Transverse colon (tissue), 4 donors: ENCODE measurements around the gene HDDC3. TPM values are rescaled to one million over a fixed set of nuclear protein-coding genes. Genes with fewer than 3 reads are reported as not detected.

Source experiments
- DNase-seq: peaks from one replicate; pipeline ENCODE4 v3.0.0-alpha.2; 2019
- H3K27ac ChIP-seq, 4 donors: fragments of 200-600 bp; sonication (generic); 2 replicates each; pipeline ENCODE4 v1.5.1; 2016 to 2018; ENCODE audit warnings: inconsistent platforms in 4 of 4
- H3K27me3 ChIP-seq: fragments of 200-600 bp; sonication (generic); 2 replicates; pipeline ENCODE4 v1.5.1; 2017; ENCODE audit warnings: inconsistent platforms
- H3K36me3 ChIP-seq, 4 donors: fragments of 200-600 bp; sonication (generic); 2 replicates each; pipeline ENCODE4 v1.5.1; 2017 to 2019; ENCODE audit warnings: inconsistent platforms in 4 of 4
- H3K4me1 ChIP-seq, 4 donors: fragments of 200-600 bp; sonication (generic); 2 replicates each; pipeline ENCODE4 v1.5.1; 2017 to 2020; ENCODE audit warnings: inconsistent platforms in 4 of 4
- H3K4me3 ChIP-seq, 4 donors: fragments of 200-600 bp; sonication (generic); 1 replicate in 1 of 4; 2 replicates in 3 of 4; pipeline versions ENCODE4 v1.5.1 to v1.6.1; 2017 to 2019; ENCODE audit warnings: inconsistent platforms in 4 of 4
- H3K9me3 ChIP-seq, 2 donors: fragments of 200-600 bp; sonication (generic); 2 replicates each; pipeline ENCODE4 v1.5.1; 2017 to 2019; ENCODE audit warnings: inconsistent platforms in 2 of 2
- CTCF ChIP-seq, 5 experiments: fragments of 200-600 bp in 3 of 5; fragments of 450-650 bp in 2 of 5; sonication (generic) in 3 of 5; IDR thresholded peaks; 1 replicate in 2 of 5; 2 replicates in 3 of 5; pipeline ENCODE4 v1.5.1; 2016 to 2017; ENCODE audit warnings: antibody characterized with exemption in 5 of 5, inconsistent platforms in 3 of 5, mild to moderate bottlenecking in 2 of 5, moderate library complexity in 1 of 5
- EP300 ChIP-seq: sonication (generic); formaldehyde crosslinking; IDR thresholded peaks from one replicate; pipeline ENCODE4 v1.6.1; 2017; ENCODE audit warnings: antibody characterized with exemption, low read depth
- POLR2A ChIP-seq: fragments of 450-650 bp; IDR thresholded peaks from one replicate; pipeline ENCODE4 v1.6.1; 2016; ENCODE audit warnings: antibody characterized with exemption, mild to moderate bottlenecking, moderate library complexity
- POLR2AphosphoS5 ChIP-seq, 3 donors: sonication (generic); formaldehyde crosslinking; IDR thresholded peaks; one replicate each; pipeline ENCODE4 v1.6.1; 2016; ENCODE audit warnings: antibody characterized with exemption in 3 of 3
- whole genome bisulfite sequencing, 2 donors: methylation state at CpG; one replicate each; pipeline ENCODE4 v1.1.5; 2018; ENCODE audit warnings: low coverage in 1 of 2; 5-methylcytosine and 5-hydroxymethylcytosine counted together
- in situ Hi-C, 4 donors: fragments of 200-750 bp; cut with MboI; loops; one replicate each; pipeline versions ENCODE4 v1.15.0 to v1.15.1; 2017; ENCODE audit warnings: low sequenced_read_pairs in 3 of 4, low pct_ligation_motif_present in 1 of 4, low pct_unique_long_range_greater_than_20kb in 1 of 4
- intact Hi-C: fragments of 100-400 bp; cut with DNase I; formaldehyde crosslinking; loops from one replicate; pipeline ENCODE4 v1.15.1; 2023; ENCODE audit warnings: low total_unique reads
- total RNA-seq, 4 donors: library from RNA; depleted of rRNA; stranded (reverse); fragments of >200 nt; gene quantifications; one replicate each; pipeline ENCODE4 v1.1.0, GENCODE V29; 2016

The HDDC3 gene
- total RNA-seq, 4 donors from 2014 or later: 13.8 to 21.8 (median 17.9) TPM

- no peak for TF ChIP-seq EP300
- no peak for TF ChIP-seq POLR2A
- TF ChIP-seq CTCF (IDR thresholded peaks at IDR 0.05): peak; percentile 97 to 99 (median 98)
- peaks cover 6 to 35% (median 23%) of the 10 kb centered on the region in 4 donors for H3K4me1 ChIP-seq
- H3K36me3 ChIP-seq: no peaks in the 10 kb centered on the region
- no peaks in the 10 kb centered on the region for H3K27me3 ChIP-seq
- WGBS, 2 donors: 53% methylated on average over 23 of the region's 23 CpGs; no CpG with 5 or more reads in 1 of the 2 donors
- H3K4me3 ChIP-seq: peak overlapping the region in 2 of 4 donors; percentile 51 to 56
- DNase-seq: peak; percentile 81
- intact Hi-C loops: loop anchor here (1.0 to 10.0 kb wide), 2 partner anchors 171 to 237 kb away; partner anchors contain the start of gene BLM
- H3K27ac ChIP-seq: peak overlapping the region; percentile 86 to 92 (median 90)
- in situ Hi-C loops: loop anchor here (5.0 to 25.0 kb wide), 4 partner anchors 223 to 573 kb away; no protein-coding TSS in a partner anchor
- H3K9me3 ChIP-seq: no peaks in the 10 kb centered on the region
These were observed 46.7 kb downstream of the HDDC3 start for GRCh38 chr15:90885432-90886290.

- H3K27me3 ChIP-seq: no peaks in the 10 kb centered on the region
- H3K36me3 ChIP-seq: peaks cover 0 to 3% (median 0%) of the 10 kb centered on the region in 4 donors
- WGBS, 2 donors: 42 to 54% methylated on average over 4 to 15 of the region's 16 CpGs
- no peaks in the 10 kb centered on the region for H3K9me3 ChIP-seq
- H3K27ac ChIP-seq: peak overlapping the region; percentile 86 to 92 (median 90)
- peaks cover 6 to 35% (median 23%) of the 10 kb centered on the region in 4 donors for H3K4me1 ChIP-seq
- in situ Hi-C loops (loop anchor here (5.0 to 25.0 kb wide), 4 partner anchors 223 to 573 kb away; no protein-coding TSS in a partner anchor), intact Hi-C loops (loop anchor here (1.0 to 10.0 kb wide), 2 partner anchors 170 to 237 kb away; partner anchors contain the start of gene BLM)
- TF ChIP-seq EP300: no peak
- no peak for TF ChIP-seq POLR2A
- TF ChIP-seq POLR2AphosphoS5 (IDR thresholded peaks at IDR 0.05): no peak
- no peak for TF ChIP-seq CTCF (IDR thresholded peaks at IDR 0.05)
- H3K4me3 ChIP-seq: peak overlapping the region; percentile 36 to 56 (median 50)
- no peak for DNase-seq
These were observed 47.5 kb downstream of the HDDC3 start for GRCh38 chr15:90884719-90885431.

GRCh38 chr15:90883976-90884718 lies 48.2 kb downstream of the HDDC3 start, which contains the start of gene FES:
Gene FES (plus strand): TSS chr15:90884504. CDS start chr15:90885046, 542 bp downstream.
- Histone ChIP-seq H3K27me3 (no peaks in the 10 kb centered on the region), H3K27ac (peak within 1 kb of the TSS; percentile 86 to 92 (median 90)), H3K4me1 (peaks cover 6 to 35% (median 23%) of the 10 kb centered on the region in 4 donors), H3K9me3 (no peaks in the 10 kb centered on the region), H3K36me3 (peaks cover 0 to 11% (median 3%) of the 10 kb centered on the region in 4 donors), H3K4me3 (peak within 1 kb of the TSS; percentile 36 to 56 (median 50))
- WGBS, 2 donors: 10% methylated on average over 38 of the region's 58 CpGs; no CpG with 5 or more reads in 1 of the 2 donors
- intact Hi-C loops (loop anchor here (10.0 kb wide), 1 partner anchor 169 kb away; the partner anchor contains the start of gene BLM), in situ Hi-C loops (loop anchor here in 3 of 4 donors (10.0 to 25.0 kb wide), 3 partner anchors 222 to 572 kb away; no protein-coding TSS in a partner anchor)
- peak; percentile 64 for DNase-seq
- peak; percentile 51 for TF ChIP-seq POLR2A
- TF ChIP-seq POLR2AphosphoS5 (IDR thresholded peaks at IDR 0.05): peak; percentile 31 to 47 (median 39)
- TF ChIP-seq EP300: no peak
- TF ChIP-seq CTCF (IDR thresholded peaks at IDR 0.05): no peak
